GM12878 (cell line): ENCODE results near the gene DHX30. TPM values are rescaled to one million over a fixed set of nuclear protein-coding genes. Genes with fewer than 3 reads are reported as not detected.

Experiments used
- MTA2 ChIP-seq: fragments of 450-650 bp; IDR thresholded peaks from 2 replicates; pipeline ENCODE4 v1.6.1; 2016; ENCODE audit warnings: low read depth, mild to moderate bottlenecking, moderate library complexity
- MXI1 ChIP-seq: fragments of 150-350 bp; IDR thresholded peaks from 2 replicates; pipeline ENCODE4 v1.6.1; 2011; ENCODE audit warnings: low read depth, mild to moderate bottlenecking, inconsistent platforms, low read length, improper control_type of control experiment
- POLR2A ChIP-seq: IDR thresholded peaks from 2 replicates; pipeline ENCODE4 v1.6.1; 2011; ENCODE audit warnings: low read depth, mild to moderate bottlenecking, low read length
- POLR2AphosphoS5 ChIP-seq: IDR thresholded peaks from 2 replicates; pipeline ENCODE4 v1.6.1; 2011; ENCODE audit warnings: mild to moderate bottlenecking, low read length, inconsistent platforms
- ZBED1 ChIP-seq: IDR thresholded peaks from 2 replicates; pipeline ENCODE4 v1.6.1; 2016; ENCODE audit warnings: borderline replicate concordance
- polyA plus RNA-seq, 11 experiments: library from polyadenylated mRNA; depleted of rRNA in 4 of 11; unstranded in 6 of 11; stranded (reverse) in 5 of 11; fragments of >200 nt; fragmentation: Nextera tagmentation in 4 of 11; fragmentation: Illumina TruSeq in 1 of 11; extraction: Ambion mirVana in 4 of 11; extraction: Trizol in 1 of 11; gene quantifications; 1 replicate in 1 of 11; 2 replicates in 10 of 11; pipeline versions ENCODE4 v1.2.1 to v1.2.3, GENCODE V29; 2011 to 2016; ENCODE audit warnings: inconsistent platforms in 2 of 11, missing spikeins in 2 of 11, low read depth in 1 of 11
- total RNA-seq, 4 experiments: library from RNA; depleted of rRNA in 3 of 4; stranded (reverse); fragments of >200 nt in 3 of 4; fragmentation: Illumina TruSeq in 1 of 4; extraction: Trizol in 1 of 4; gene quantifications; 2 replicates each; pipeline versions ENCODE4 v1.2.1 to v1.2.3, GENCODE V29; 2013 to 2021
- TF ChIP-seq, protein P1 (sequence below), 3 experiments: IDR thresholded peaks in 2 of 3; conservative IDR thresholded peaks in 1 of 3; 2 replicates each; pipeline ENCODE4 v1.5.1; 2011; ENCODE audit warnings: low read depth in 3 of 3, low read length in 3 of 3, mild to moderate bottlenecking in 3 of 3, control low read depth in 2 of 3, moderate library complexity in 2 of 3, inconsistent platforms in 1 of 3, mixed read lengths in 1 of 3; ENCODE audit not compliant: control insufficient read depth in 2 of 3, insufficient read depth in 1 of 3; ENCODE audit errors: extremely low read depth in 1 of 3
- TF ChIP-seq, protein P2 (sequence below): IDR thresholded peaks from 2 replicates; pipeline ENCODE4 v1.6.1; 2011; ENCODE audit warnings: borderline replicate concordance, low read depth, mild to moderate bottlenecking, moderate library complexity, mixed read lengths, low read length; ENCODE audit not compliant: insufficient read depth; ENCODE audit errors: extremely low read length
- TF ChIP-seq, protein P3 (sequence below): fragments of 450-650 bp; conservative IDR thresholded peaks from 2 replicates; pipeline ENCODE4 v1.6.1; 2017; ENCODE audit warnings: mild to moderate bottlenecking, moderate library complexity

DHX30 gene
- total and polyA plus RNA-seq, 10 of the 15 experiments (the other 5 are each of a cell fraction or from before 2014, with no cell fraction given) = 9.5 to 75.3 (median 47.8) TPM

DNA sequence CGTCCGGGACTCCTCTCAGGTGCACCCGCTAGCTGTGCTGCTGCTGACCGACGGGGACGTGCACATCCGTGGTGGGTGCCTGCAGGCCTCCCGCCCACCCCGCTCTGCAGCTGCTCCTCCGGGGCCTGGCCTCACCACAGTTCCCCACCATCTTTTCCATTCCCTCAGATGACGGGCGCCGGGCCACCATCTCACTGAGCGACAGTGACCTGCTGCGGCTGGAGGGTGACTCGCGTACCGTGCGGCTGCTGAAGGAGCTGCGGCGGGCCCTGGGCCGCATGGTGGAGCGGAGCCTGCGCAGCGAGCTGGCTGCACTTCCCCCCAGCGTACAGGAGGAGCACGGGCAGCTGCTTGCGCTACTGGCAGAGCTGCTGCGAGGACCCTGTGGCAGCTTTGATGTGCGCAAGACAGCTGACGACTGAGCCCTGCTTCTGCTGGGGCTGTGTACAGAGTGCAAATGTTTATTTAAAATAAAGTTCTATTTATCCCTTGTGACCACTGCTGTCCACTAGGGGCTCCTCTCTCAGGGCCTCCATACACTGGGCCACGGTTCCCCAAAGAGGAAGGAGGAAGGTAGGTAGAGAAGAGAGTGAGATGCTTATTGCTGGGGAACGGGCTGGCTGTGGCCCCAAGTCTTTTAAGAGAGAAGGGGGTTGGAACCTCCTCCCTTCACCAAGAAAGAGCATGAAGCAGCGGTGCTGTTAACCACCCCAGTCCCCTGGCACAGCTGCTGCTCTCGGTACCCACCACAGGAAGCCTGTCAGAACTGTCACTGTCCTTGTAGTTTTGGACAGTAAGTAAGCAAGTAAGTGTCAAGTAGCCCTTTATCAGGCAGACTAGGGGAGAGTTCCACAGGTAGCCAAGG, 47.0 kb downstream of the DHX30 start (continued):
- TF ChIP-seq, protein P1, sequence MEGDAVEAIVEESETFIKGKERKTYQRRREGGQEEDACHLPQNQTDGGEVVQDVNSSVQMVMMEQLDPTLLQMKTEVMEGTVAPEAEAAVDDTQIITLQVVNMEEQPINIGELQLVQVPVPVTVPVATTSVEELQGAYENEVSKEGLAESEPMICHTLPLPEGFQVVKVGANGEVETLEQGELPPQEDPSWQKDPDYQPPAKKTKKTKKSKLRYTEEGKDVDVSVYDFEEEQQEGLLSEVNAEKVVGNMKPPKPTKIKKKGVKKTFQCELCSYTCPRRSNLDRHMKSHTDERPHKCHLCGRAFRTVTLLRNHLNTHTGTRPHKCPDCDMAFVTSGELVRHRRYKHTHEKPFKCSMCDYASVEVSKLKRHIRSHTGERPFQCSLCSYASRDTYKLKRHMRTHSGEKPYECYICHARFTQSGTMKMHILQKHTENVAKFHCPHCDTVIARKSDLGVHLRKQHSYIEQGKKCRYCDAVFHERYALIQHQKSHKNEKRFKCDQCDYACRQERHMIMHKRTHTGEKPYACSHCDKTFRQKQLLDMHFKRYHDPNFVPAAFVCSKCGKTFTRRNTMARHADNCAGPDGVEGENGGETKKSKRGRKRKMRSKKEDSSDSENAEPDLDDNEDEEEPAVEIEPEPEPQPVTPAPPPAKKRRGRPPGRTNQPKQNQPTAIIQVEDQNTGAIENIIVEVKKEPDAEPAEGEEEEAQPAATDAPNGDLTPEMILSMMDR (IDR thresholded peaks at IDR 0.05 in 2 of 3, conservative IDR thresholded peaks at IDR 0.05 in 1 of 3; ENCODE audit: control insufficient read depth in 2 of 3, extremely low read depth in 1 of 3, insufficient read depth in 1 of 3, low read depth in 3 of 3, low read length in 3 of 3) = peak; percentile 18 to 31 (median 31); a peak in 3 of 6 replicates
- TF ChIP-seq, protein P2, sequence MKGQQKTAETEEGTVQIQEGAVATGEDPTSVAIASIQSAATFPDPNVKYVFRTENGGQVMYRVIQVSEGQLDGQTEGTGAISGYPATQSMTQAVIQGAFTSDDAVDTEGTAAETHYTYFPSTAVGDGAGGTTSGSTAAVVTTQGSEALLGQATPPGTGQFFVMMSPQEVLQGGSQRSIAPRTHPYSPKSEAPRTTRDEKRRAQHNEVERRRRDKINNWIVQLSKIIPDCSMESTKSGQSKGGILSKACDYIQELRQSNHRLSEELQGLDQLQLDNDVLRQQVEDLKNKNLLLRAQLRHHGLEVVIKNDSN = no peak
- TF ChIP-seq POLR2A (peak; percentile 66), ZBED1 (no peak; the same call in 1 of the 2 replicates), MTA2 (no peak), MXI1 (no peak), POLR2AphosphoS5 (0 out of 2 replicates have a peak, but pooled peaks have one; percentile 45)
- TF ChIP-seq, protein P3, sequence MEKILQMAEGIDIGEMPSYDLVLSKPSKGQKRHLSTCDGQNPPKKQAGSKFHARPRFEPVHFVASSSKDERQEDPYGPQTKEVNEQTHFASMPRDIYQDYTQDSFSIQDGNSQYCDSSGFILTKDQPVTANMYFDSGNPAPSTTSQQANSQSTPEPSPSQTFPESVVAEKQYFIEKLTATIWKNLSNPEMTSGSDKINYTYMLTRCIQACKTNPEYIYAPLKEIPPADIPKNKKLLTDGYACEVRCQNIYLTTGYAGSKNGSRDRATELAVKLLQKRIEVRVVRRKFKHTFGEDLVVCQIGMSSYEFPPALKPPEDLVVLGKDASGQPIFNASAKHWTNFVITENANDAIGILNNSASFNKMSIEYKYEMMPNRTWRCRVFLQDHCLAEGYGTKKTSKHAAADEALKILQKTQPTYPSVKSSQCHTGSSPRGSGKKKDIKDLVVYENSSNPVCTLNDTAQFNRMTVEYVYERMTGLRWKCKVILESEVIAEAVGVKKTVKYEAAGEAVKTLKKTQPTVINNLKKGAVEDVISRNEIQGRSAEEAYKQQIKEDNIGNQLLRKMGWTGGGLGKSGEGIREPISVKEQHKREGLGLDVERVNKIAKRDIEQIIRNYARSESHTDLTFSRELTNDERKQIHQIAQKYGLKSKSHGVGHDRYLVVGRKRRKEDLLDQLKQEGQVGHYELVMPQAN = no peak
- TF ChIP-seq, all 136 proteins: peak for 5
